Stimulated activated CD8-positive, alpha-beta memory T cell treated with anti-CD3 and anti-CD28 coated beads, Interleukin-7, amount 100 ng/mL, for 24 hours (primary cell): ENCODE measurements around the gene INHBE.
"Not testable (repeated sequence)": the region's sequence is repeated elsewhere in the genome, so short reads cannot be mapped to it uniquely, and the experiment has no call there.

Experiments
- DNase-seq: peaks from one replicate; pipeline ENCODE4 v3.0.0-alpha.2; 2020; ENCODE audit warnings: low read depth

The INHBE gene

GRCh38 chr12:57498132-57498502, 43.0 kb downstream of the INHBE start:
- no peak for DNase-seq

- no peak for DNase-seq
These were observed 43.5 kb downstream of the INHBE start for GRCh38 chr12:57498571-57498970.

GRCh38 chr12:57500213-57500612, 45.1 kb downstream of the INHBE start:
- no peak for DNase-seq

- DNase-seq, result not testable (repeated sequence)
These were observed 47.3 kb downstream of the INHBE start for GRCh38 chr12:57502311-57502969.

GRCh38 chr12:57506541-57506940, 51.4 kb downstream of the INHBE start:
- not testable (repeated sequence) for DNase-seq
